A549 treated with ZK216348 at 1 μM for 4 hours (cell line): ENCODE measurements around the gene ZNF304. TPM values are rescaled to one million over a fixed set of nuclear protein-coding genes. Genes with fewer than 3 reads are reported as not detected.

Experiments
- total RNA-seq: library from RNA; stranded (reverse); fragments of 200-300 nt; extraction: Qiagen RNA extraction; gene quantifications from 5 replicates; pipeline ENCODE4 v1.2.3, GENCODE V29; 2022; ENCODE audit warnings: low read depth

Gene ZNF304
- total RNA-seq, result 1.8 to 2.3 TPM (median 2.1 TPM) in 5 replicates

GRCh38 chr19:57350877-57351805, at the start of gene ZNF304:
Gene ZNF304, plus strand, starts transcription at chr19:57351271. Its CDS starts 394 bp downstream, at chr19:57351665.

GRCh38 chr19:57320180-57321084, 30.6 kb upstream of the ZNF304 start, which contains the start of gene ZNF543:
Gene ZNF543, plus strand, starts transcription at chr19:57320472. Its CDS starts 382 bp downstream, at chr19:57320854.

DNA sequence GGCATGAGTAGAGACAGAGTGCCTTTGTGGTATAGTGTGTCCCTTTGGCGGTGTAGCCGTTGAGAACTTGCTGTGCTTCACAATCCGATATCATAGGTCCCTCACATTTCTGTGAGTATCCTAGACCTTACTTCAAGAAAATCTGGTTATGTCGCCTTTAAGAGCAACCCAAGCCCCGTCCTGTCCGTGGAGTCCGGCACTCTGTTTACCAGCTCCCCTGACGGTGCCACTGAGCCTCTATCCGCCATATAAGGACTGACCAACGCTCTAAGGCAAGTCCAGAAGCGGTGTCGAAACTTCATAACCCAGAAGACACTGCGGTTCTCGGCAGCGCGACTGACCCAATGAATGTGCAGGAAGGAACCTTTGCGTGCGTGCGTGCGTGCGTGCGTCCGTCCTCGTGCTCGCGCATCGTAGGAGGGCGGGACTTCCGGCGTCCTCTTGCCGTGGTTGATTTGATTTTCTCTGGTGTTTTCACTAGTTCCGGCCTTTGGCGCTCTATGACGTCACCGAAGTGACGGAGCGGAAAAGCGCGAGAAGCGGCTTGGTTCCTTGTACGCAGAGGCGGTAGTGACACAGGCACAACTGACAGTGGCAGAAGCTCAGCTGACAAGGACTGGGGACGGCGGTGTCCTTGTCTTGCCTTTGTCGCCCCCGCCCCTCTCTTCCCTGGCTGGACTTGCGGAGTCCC, 12.1 kb downstream of the ZNF304 start, which contains the start of the genes TRAPPC2B and ZNF547:
Gene TRAPPC2B, plus strand, starts transcription at position 555 of the 691 bp plus-strand sequence. CDS start 1,283 bp downstream, outside the sequence.
Gene ZNF547, plus strand, starts transcription at position 555 of the 691 bp plus-strand sequence. CDS start 5,005 bp downstream, outside the sequence.

GRCh38 chr19:57389730-57390598, 38.9 kb downstream of the ZNF304 start, which contains the start of gene ZNF548:
Gene ZNF548, plus strand, starts transcription at chr19:57389854. Its CDS starts 246 bp downstream, at chr19:57390100.

Other genes with a start within 250 kb of the ZNF304 start
- not detected in 5 replicates for gene USP29, start 231.3 kb upstream of the ZNF304 start, total RNA-seq
- not detected in 5 replicates for gene ZIM3, start 206.1 kb upstream of the ZNF304 start, total RNA-seq
- not detected in 5 replicates for gene DUXA, start 183.8 kb upstream of the ZNF304 start, total RNA-seq
- gene ZNF264, start 159.8 kb upstream of the ZNF304 start, total RNA-seq, result 6.3 to 10.3 TPM (median 8.6 TPM) in 5 replicates
- 0.26 to 0.53 TPM (median 0.38 TPM) in 3 of 5 replicates, not detected in the others for gene AURKC, start 120.2 kb upstream of the ZNF304 start, total RNA-seq
- gene ZNF805, start 110.6 kb upstream of the ZNF304 start, total RNA-seq, result 1.1 to 2.6 TPM (median 2.1 TPM) in 5 replicates
- 0.85 to 1.5 TPM (median 1.2 TPM) in 5 replicates for gene ZNF460, start 70.8 kb upstream of the ZNF304 start, total RNA-seq
- gene ZNF543, start 30.8 kb upstream of the ZNF304 start, total RNA-seq, result 1.3 to 2.1 TPM (median 1.8 TPM) in 5 replicates
- gene TRAPPC2B, start 12.3 kb downstream of the ZNF304 start, total RNA-seq, result 12.2 to 16.4 TPM (median 13.2 TPM) in 5 replicates
- 1.2 to 3.6 TPM (median 1.8 TPM) in 5 replicates for gene ZNF547, start 12.3 kb downstream of the ZNF304 start, total RNA-seq
- gene ZNF548, start 38.6 kb downstream of the ZNF304 start, total RNA-seq, result 3.2 to 4.6 TPM (median 4.1 TPM) in 5 replicates
- gene ZNF17, start 59.9 kb downstream of the ZNF304 start, total RNA-seq, result 4.2 to 6.4 TPM (median 4.9 TPM) in 5 replicates
- gene ZNF749, start 84.1 kb downstream of the ZNF304 start, total RNA-seq, result 12.5 to 19.1 TPM (median 15.3 TPM) in 5 replicates
- gene VN1R1, start 105.9 kb downstream of the ZNF304 start, total RNA-seq, result 0.06 TPM in 1 of 5 replicates, not detected in the others
- 0.97 to 2.1 TPM (median 1.4 TPM) in 5 replicates for gene ZNF772, start 126.3 kb downstream of the ZNF304 start, total RNA-seq
- 5.8 to 8.5 TPM (median 6.7 TPM) in 5 replicates for gene ZNF419, start 136.5 kb downstream of the ZNF304 start, total RNA-seq
- gene ZNF773, start 148.7 kb downstream of the ZNF304 start, total RNA-seq, result 5.0 to 6.0 TPM (median 5.3 TPM) in 5 replicates
- gene ZNF549, start 176.1 kb downstream of the ZNF304 start, total RNA-seq, result 1.3 to 2.0 TPM (median 1.8 TPM) in 5 replicates
- 2.2 to 4.5 TPM (median 3.8 TPM) in 5 replicates for gene ZNF550, start 208.6 kb downstream of the ZNF304 start, total RNA-seq
- 3.7 to 6.0 TPM (median 4.2 TPM) in 5 replicates for gene ZNF416, start 227.6 kb downstream of the ZNF304 start, total RNA-seq
- gene ZIK1, start 232.9 kb downstream of the ZNF304 start, total RNA-seq, result not detected in 5 replicates
- 4.5 to 6.3 TPM (median 5.1 TPM) in 5 replicates for gene ZNF530, start 248.6 kb downstream of the ZNF304 start, total RNA-seq